GM18526 (cell line): Measurements from ENCODE around the gene TMEM204.

ENCODE experiments used
- POLR2A ChIP-seq: IDR thresholded peaks from 3 replicates; pipeline ENCODE4 v1.6.1; 2011; ENCODE audit not compliant: insufficient read length; ENCODE audit errors: extremely low read depth

TMEM204 gene

DNA sequence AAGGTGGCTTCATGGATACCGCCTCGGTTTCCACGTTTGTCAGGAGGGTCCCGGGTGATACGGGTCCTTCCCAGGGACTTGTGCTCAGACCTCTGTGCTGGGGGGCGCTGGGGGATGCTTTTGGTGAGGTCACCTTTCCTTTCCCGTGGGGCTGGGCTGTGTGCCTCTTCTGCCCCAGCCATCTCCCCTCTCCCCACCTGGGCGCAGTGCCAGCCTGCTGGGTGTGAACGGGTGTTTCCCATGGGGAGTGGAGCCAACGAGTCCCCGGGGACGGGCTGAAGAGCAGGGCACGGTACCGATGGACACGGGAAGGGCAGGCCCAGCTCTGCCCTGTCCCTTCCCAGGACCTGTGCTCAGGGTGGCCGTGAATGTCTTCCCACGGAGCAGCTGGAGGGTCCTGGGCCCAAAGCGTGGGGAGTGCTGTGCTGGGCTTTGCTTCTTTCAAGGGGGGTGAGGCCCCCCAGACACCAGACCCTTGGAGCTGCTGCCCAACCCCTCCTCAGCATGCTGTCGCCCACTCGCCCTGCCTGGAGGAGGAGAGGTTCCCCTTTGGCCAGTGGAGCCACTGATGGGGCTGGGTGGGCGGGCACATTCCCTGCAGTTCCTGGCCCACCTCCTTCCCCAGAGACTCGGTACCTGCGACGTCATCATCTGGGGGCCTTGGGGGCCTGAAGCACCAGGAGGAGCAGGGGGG lies 24.8 kb upstream of the TMEM204 start:
- no peak for TF ChIP-seq POLR2A

DNA sequence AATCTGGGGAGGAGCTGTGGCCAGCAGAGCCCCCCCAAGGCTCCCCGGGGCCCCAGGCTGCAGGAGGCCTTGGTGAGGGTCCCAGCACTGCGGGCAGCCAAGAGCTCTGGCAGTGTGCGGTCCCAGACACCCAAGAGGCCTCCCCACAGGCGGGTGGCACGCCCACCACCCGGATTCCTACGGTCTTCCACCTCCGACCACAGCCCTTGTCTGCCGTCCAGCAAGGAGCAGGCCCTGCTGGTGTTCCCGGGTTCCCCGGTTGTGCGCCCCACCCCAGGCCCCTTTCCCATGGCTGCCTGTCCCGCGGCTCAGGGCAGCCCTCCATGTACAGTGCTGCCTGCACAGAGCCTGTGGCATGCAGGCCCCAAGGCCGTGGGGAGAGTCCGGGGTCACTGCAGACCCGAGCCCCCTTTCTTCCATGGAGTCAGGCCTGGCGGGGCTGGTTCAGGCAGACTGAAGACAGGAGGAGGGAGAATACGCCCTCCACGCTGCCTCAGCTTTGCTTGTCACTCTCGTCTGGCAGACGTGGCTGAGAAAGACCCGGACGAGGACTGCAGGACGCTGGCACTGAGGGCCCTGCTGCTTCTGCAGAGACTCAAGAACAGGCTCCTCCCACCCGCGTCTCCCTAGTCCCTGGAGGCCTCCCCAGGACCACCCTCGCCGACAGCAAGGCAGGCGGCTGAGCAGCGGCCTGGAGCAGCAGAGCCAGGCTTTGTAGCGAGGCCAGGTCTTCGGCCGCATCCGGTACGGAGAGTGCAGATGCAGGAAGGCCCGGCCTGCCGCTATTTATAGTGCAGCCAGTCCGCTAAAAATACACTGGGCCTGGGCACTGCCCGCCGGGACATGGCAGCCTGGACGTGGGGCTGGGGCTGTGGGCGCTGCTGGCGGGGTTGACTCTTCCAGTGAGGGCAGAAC lies 23.9 kb upstream of the TMEM204 start:
- no peak for TF ChIP-seq POLR2A

DNA sequence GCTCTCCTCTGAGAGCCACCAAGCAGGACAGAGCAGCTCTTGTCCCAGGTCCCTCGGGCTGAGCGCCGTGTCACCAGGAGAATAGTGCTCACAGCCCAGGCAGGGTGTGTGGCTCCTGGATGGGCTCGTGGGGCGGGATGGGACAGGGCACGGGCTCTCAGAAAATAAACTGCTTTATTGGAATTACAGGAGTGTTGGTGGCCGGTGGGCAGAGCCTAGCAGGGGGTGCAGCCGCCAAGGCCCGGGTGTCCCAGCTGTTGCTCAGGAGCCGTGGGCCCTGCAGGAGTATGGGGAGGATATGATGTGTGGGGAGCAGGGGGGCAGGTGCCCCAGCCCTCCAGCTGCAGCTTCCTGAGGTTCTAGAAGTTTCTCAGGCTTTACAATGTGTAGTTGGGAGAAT lies 23.2 kb upstream of the TMEM204 start:
- no peak for TF ChIP-seq POLR2A

DNA sequence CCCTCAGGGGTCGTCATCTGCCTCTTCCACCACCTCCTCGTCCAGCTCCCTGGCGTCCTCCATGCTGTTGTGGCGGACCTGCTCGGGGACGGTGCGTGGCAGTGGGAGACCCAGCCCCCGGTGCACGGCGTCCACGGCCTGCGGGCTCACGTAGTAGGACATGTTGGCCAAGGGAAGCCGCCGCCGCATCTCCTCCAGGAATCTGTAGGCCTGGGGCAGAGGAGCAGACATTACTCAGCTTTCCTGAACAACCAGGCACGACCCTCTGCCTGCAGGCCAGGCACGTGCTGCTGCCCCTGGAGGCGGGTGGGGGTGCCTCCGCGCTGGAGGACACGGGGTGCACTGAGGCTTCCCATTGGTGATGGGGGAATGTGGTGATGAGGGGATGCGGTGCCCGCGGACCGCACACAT lies 22.5 kb upstream of the TMEM204 start:
- TF ChIP-seq POLR2A = no peak

DNA sequence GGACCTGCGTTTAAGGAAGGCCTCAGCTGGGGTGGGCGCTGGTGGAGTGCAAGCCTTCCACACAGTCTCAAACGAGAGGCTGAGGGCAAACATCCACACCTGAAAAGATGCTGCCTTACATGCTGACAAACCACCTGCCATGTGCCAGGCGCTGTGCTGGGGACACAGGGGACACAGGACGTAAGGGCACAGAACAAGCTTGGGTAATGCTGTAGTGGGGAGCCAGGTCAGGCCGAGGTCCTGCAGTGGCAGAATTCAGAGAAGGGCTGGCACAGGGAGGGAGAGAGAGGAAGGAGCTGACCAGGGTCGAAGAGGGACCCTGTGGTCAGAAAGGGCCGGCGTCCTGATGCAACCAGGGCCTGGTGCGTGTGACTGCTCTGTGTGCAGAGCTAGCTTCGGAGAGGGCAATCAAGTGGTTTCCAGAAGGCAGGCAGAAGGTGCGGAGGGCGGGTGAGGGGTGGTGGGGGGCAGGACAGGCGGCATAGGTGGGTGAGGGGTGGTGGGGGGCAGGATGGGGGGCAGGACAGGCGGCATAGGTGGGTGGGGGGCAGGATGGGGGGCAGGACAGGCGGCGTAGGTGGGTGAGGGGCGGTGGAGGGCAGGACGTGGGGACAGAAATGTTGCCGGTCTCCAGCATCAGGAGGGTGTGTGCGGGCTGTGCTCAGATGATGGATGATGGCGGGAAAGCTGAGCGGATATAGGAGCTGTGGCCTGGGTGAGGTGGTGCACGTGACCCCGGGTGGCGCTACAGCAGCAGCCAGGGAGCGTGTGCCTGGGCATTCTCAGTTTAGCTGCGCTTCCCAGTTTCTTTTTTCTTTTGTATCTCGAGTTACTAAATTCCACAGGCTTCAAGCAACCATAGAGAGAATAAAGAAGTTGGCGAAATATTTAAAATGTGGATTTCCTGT lies 21.6 kb upstream of the TMEM204 start:
- no peak for TF ChIP-seq POLR2A

DNA sequence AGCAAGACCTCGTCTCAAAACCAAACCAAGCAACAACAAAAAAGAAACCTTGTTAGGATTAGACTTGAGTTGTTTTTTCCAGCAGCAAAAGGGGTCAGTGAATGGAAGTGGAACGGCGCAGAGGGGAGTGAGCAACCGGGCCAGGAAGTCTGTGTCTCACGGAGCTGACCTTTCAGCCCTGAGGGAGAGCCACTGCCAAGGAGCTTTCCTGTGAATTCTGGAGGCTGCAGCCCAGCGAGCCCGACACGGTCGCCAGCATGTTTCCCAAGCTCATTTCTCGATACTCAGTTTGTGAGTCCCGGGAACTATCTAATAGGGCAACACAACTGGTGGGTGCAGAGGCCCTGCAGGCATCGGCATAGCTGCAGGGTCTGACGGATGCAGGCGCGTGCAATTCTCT lies 20.7 kb upstream of the TMEM204 start:
- TF ChIP-seq POLR2A = no peak

DNA sequence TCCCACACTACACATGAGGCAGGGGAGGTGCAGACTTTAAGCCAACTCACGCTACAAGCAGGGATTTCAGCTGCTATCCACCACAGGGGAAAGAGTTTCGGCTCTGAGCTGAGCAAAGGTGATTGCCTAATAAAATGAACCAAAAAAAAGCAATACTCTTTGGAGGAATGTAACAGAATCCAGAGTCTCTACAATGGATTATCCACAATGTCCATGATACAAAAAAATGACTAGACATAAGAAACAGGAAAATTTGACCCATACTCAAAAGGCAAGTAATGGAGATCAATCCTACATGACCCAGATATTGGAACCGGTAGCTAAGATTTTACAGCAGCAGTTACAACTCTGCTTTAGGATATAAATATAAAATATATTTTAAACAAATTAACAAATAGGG lies 19.0 kb upstream of the TMEM204 start:
- TF ChIP-seq POLR2A = no peak

DNA sequence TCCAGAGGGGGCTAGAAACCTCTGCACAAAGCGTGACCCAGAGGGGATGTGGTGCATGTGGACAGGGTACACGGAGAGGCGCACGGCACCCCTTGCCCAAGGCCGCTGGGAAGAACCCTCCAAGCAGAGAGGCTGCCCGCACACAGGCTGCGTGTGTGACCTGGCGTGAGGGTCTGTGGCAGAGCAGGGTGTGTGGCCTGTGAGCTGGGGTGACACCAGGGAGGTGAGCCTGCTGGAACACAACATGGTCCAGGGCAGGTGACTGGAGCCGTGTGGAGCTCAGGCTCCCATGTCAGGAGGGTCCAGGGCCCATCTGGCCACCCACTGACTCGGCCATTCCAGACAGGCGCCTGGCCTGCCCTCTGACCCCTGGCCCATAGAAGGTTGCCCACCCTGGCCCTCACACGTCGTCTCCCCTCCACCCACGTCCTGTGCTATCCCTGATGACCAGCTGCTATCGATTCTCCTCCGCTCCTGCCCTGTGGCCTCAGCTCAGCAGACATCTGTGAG lies 14.8 kb upstream of the TMEM204 start:
- no peak for TF ChIP-seq POLR2A

DNA sequence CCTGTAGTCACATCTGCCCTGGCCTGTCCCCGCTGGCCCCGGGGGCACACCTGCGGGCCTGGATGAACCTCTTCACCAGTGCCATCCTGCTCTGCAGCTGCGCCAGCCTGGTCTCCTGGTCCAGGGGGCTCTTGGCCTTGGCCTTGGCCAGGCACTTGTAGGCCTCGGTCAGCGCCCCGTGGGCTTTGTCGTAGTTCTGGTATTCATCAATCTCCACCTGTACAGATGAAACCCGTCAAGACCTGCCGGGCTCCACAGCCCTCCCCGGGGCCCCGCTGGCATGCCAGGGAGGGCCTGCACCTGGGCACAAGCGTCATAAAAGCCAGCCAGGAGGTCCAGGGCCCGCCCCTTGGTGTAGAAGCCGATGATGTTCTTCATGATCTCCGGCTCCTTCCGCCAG lies 13.6 kb upstream of the TMEM204 start:
- TF ChIP-seq POLR2A = no peak

DNA sequence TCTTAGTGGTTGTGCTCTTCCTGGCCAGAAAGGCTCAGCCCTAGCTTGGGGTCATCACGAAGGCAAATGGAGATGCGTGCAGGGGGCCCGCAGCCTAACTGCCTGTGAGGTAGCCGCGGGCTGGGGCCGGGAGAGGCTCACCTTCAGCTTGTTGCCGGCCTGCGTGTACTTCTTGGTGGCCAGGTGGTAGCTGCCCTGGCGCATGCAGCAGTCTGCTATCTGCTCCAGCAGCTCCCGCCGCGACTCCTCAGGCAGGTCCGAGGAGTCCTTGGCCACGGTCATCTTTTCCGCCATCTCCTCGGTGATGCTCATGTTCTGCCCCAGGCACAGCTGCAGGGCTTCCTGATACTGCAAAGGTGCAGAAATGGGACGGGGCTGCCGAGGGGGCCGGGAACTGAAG lies 13.0 kb upstream of the TMEM204 start:
- no peak for TF ChIP-seq POLR2A

DNA sequence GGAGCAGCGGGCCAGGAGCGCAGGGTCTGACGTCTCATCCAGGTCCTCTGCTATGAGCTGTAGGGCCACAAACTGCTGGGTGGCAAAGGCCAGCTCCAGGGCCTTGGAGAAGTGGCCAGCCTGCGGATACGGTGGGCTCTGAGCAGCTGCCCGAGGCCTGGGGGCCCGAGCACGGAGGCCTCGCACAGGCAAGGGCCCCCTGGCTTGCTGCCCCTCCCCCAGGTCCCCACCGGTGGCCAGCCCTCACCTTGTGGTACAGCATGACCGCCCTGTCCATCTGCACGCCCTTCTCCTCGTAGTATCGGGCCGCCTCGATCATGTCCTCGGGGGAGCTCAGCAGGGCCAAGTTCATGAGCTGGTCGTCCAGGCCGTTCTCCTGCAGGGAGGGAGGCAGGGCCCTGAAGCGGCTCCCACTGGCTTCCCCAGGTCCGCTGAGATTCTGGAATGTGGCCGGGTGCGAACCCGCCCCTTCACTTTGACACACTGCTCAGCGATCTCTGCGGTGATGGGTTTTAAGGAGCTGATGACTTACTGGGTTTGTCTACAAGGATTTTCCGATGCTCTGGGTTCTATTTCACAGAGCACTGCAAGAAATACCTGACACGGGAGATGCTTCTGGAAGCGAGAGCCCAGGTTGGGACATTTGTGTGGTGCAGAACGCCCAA lies 9.8 kb upstream of the TMEM204 start:
- no peak for TF ChIP-seq POLR2A

DNA sequence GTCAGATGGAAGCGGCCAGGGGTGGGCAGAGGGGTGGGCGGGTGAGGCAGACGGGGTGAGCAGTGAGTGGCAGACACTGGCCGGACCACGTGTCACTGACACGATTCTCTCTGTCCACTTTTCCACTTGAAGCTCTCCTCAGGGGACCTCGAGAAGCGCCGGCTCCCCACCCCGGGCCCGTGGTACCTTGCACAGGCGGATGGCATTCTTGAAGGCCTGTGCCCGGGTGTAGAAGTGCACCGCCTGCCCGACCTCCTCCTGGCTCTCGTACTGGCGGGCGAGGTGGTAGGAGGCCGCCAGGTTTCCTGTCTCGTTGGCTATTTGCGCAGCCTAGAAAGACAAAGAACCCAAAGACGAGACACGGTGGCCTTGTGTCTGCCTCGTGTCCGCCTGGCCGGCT lies 9.1 kb upstream of the TMEM204 start:
- no peak for TF ChIP-seq POLR2A

DNA sequence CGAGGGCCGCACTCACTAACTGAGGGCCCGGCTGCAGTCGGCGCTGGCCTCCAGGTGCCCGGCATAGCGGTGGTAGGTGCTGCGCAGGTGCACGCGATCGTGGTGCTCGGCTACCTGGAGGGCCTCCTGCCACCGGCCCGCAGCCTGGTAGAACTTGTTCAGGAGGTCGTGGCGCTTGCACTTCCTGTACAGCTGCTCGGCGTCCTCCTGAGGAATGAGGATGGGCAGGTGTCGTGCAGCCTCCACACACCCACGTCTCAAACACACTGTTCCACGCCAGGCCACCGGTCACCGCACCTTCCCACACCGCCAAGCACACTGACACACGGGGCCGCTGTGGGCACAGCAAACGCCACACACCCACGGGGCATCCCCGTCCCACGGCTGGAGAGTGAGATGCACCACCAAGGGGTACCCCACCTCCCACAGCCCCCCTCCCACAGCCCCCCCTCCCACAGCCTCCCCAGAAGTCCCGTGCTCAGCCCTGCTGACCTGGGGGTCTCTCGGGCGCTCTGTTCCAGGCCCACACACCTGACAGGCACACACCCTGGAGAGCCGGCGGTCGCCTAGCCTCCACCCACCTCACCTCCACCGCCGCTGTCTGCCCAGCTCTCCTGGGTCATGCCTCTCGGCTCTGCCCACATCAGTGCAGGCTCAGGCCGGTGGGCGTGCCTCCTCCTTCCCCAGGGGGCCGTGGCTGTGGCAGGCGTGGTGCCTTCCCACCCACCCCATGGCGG lies 7.4 kb upstream of the TMEM204 start:
- TF ChIP-seq POLR2A = no peak
